ENCODE results near the gene NDUFA8.

NDUFA8 gene

GRCh38 chr9:122119166-122119521, 40.4 kb downstream of the NDUFA8 start:
- DNase-seq = no peak

- no peak for DNase-seq
Observed at GRCh38 chr9:122118343-122119165, 41.0 kb downstream of the NDUFA8 start.

- peak; percentile 38 for DNase-seq
Observed at GRCh38 chr9:122117241-122117640, 42.3 kb downstream of the NDUFA8 start.

GRCh38 chr9:122116448-122117173, 43.0 kb downstream of the NDUFA8 start:
- DNase-seq = peak; percentile 53

GRCh38 chr9:122116040-122116439, 43.5 kb downstream of the NDUFA8 start:
- DNase-seq = peak; percentile 31

GRCh38 chr9:122115176-122116035, 44.2 kb downstream of the NDUFA8 start:
- DNase-seq = peak; percentile 31

GRCh38 chr9:122113574-122113973, 46.0 kb downstream of the NDUFA8 start:
- DNase-seq = peak; percentile 22

- peak; percentile 10 for DNase-seq
Observed at GRCh38 chr9:122112238-122112637, 47.3 kb downstream of the NDUFA8 start.

- peak; percentile 56 for DNase-seq
Observed at GRCh38 chr9:122111413-122112085, 48.0 kb downstream of the NDUFA8 start.

GRCh38 chr9:122110100-122110833, 49.3 kb downstream of the NDUFA8 start:
- peak; percentile 13 for DNase-seq

- DNase-seq = peak; percentile 27
Observed at GRCh38 chr9:122109035-122109813, 50.4 kb downstream of the NDUFA8 start.

- no peak for DNase-seq
Observed at GRCh38 chr9:122107291-122107805, 52.2 kb downstream of the NDUFA8 start.

- DNase-seq = no peak
Observed at GRCh38 chr9:122106576-122106975, 53.0 kb downstream of the NDUFA8 start.

- DNase-seq = no peak
Observed at GRCh38 chr9:122103985-122104384, 55.6 kb downstream of the NDUFA8 start.

GRCh38 chr9:122102156-122102555, 57.4 kb downstream of the NDUFA8 start:
- no peak for DNase-seq

GRCh38 chr9:122100756-122101155, 58.8 kb downstream of the NDUFA8 start:
- no peak for DNase-seq

- peak; percentile 93 for DNase-seq
Observed at GRCh38 chr9:122099271-122099869, 60.2 kb downstream of the NDUFA8 start.

GRCh38 chr9:122097679-122098315, 61.8 kb downstream of the NDUFA8 start:
- no peak for DNase-seq

- no peak for DNase-seq
Observed at GRCh38 chr9:122096620-122097415, 62.8 kb downstream of the NDUFA8 start.

Data from activated effector memory CD4-positive, alpha-beta T cell treated with anti-CD3 and anti-CD28 coated beads, Interleukin-2, amount 50 U/mL, for 16 hours (primary cell).